Stimulated activated CD4-positive, alpha-beta T cell treated with anti-CD3 and anti-CD28 coated beads, Interleukin-1b, Interleukin-23, amount 100 ng/mL, for 48 hours (primary cell): ENCODE data around the gene PACS1.

ENCODE experiments used
- DNase-seq: peaks from one replicate; pipeline ENCODE4 v3.0.0-alpha.2; 2020

Gene PACS1

GRCh38 chr11:66050581-66051231 is 19.4 kb upstream of the PACS1 start:
- no peak for DNase-seq

- no peak for DNase-seq
Measured at GRCh38 chr11:66051371-66051765, 18.7 kb upstream of the PACS1 start.

- peak; percentile 98 for DNase-seq
Measured at GRCh38 chr11:66051766-66052663, 18.1 kb upstream of the PACS1 start, which contains the start of gene SF3B2. SF3B2 (plus strand) TSS chr11:66052364; CDS start chr11:66052385, 21 bp downstream.

- no peak for DNase-seq
Measured at GRCh38 chr11:66052664-66052982, 17.4 kb upstream of the PACS1 start.

GRCh38 chr11:66055021-66055420 is 15.1 kb upstream of the PACS1 start:
- no peak for DNase-seq

- no peak for DNase-seq
Measured at GRCh38 chr11:66056501-66056900, 13.6 kb upstream of the PACS1 start.

- no peak for DNase-seq
Measured at GRCh38 chr11:66059966-66060680, 9.9 kb upstream of the PACS1 start.

GRCh38 chr11:66061268-66061667 is 8.8 kb upstream of the PACS1 start:
- DNase-seq = no peak

GRCh38 chr11:66062408-66062807 is 7.7 kb upstream of the PACS1 start:
- no peak for DNase-seq

- DNase-seq = no peak
Measured at GRCh38 chr11:66063900-66064299, 6.2 kb upstream of the PACS1 start.

GRCh38 chr11:66064571-66064970 is 5.5 kb upstream of the PACS1 start:
- no peak for DNase-seq

GRCh38 chr11:66066751-66067150 is 3.3 kb upstream of the PACS1 start:
- DNase-seq = no peak

GRCh38 chr11:66067640-66068039 is 2.4 kb upstream of the PACS1 start:
- DNase-seq = no peak

- peak; percentile 72 for DNase-seq
Measured at GRCh38 chr11:66068154-66068821, 1.8 kb upstream of the PACS1 start.

- peak; percentile 50 for DNase-seq
Measured at GRCh38 chr11:66068923-66069714, 953 bp upstream of the PACS1 start.

GRCh38 chr11:66070604-66071380 is 720 bp downstream of the PACS1 start:
- DNase-seq = no peak

GRCh38 chr11:66071381-66071801 is 1.3 kb downstream of the PACS1 start:
- no peak for DNase-seq

GRCh38 chr11:66072081-66072480 is 2.0 kb downstream of the PACS1 start:
- DNase-seq = no peak

GRCh38 chr11:66072518-66072917 is 2.4 kb downstream of the PACS1 start:
- DNase-seq = no peak

GRCh38 chr11:66073669-66074068 is 3.6 kb downstream of the PACS1 start:
- DNase-seq = peak; percentile 28

- no peak for DNase-seq
Measured at GRCh38 chr11:66075273-66075672, 5.2 kb downstream of the PACS1 start.
